GM23338 (cell line): Measurements from ENCODE around the gene KRT71.
"Not testable (repeated sequence)": the region's sequence is repeated elsewhere in the genome, so short reads cannot be mapped to it uniquely, and the experiment has no call there.

ENCODE experiments used
- CREB1 ChIP-seq: fragments of 250-450 bp; sonication (Bioruptor Pico); IDR thresholded peaks from 2 replicates; pipeline ENCODE4 v1.5.0; 2020; ENCODE audit warnings: low read depth, mild to moderate bottlenecking, moderate library complexity
- EZH2 ChIP-seq: fragments of 200-600 bp; sonication (generic); IDR thresholded peaks from one replicate; pipeline ENCODE4 v1.8.0; 2017; ENCODE audit warnings: antibody characterized with exemption, mild to moderate bottlenecking, low read depth; ENCODE audit not compliant: unreplicated experiment
- EZH2phosphoT487 ChIP-seq: fragments of 200-600 bp; sonication (generic); IDR thresholded peaks from one replicate; pipeline ENCODE4 v1.8.1; 2018; ENCODE audit warnings: antibody characterized with exemption; ENCODE audit not compliant: unreplicated experiment
- POLR2AphosphoS5 ChIP-seq: IDR thresholded peaks from 2 replicates; pipeline ENCODE4 v1.6.1; 2016; ENCODE audit warnings: antibody characterized with exemption, low read depth
- ZNF114 ChIP-seq: fragments of 250-450 bp; sonication (Bioruptor Pico); IDR thresholded peaks from 2 replicates; pipeline ENCODE4 v1.5.0; 2020; ENCODE audit warnings: mild to moderate bottlenecking, moderate library complexity
- TF ChIP-seq, protein P1 (sequence below), 2 experiments: fragments of 200-600 bp in 1 of 2; sonication (generic) in 1 of 2; conservative IDR thresholded peaks; 2 replicates each; pipeline versions ENCODE4 v1.5.1 to v1.6.1; 2016 to 2017; ENCODE audit warnings: antibody characterized with exemption in 2 of 2, low read depth in 2 of 2, mild to moderate bottlenecking in 2 of 2, moderate library complexity in 1 of 2

DNA sequence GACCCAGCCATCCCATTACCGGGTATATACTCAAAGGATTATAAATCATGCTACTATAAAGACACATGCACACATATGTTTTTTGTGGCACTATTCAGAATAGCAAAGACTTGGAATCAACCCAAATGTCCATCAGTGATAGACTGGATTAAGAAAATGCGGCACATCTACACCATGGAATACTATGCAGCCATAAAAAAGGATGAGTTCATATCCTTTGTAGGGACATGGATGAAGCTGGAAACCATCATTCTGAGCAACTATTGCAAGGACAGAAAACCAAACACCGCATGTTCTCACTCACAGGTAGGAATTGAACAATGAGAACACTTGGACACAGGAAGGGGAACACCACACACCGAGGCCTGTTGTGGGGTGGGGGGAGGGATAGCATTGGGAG, 41.3 kb upstream of the KRT71 start:
- TF ChIP-seq, protein P1, sequence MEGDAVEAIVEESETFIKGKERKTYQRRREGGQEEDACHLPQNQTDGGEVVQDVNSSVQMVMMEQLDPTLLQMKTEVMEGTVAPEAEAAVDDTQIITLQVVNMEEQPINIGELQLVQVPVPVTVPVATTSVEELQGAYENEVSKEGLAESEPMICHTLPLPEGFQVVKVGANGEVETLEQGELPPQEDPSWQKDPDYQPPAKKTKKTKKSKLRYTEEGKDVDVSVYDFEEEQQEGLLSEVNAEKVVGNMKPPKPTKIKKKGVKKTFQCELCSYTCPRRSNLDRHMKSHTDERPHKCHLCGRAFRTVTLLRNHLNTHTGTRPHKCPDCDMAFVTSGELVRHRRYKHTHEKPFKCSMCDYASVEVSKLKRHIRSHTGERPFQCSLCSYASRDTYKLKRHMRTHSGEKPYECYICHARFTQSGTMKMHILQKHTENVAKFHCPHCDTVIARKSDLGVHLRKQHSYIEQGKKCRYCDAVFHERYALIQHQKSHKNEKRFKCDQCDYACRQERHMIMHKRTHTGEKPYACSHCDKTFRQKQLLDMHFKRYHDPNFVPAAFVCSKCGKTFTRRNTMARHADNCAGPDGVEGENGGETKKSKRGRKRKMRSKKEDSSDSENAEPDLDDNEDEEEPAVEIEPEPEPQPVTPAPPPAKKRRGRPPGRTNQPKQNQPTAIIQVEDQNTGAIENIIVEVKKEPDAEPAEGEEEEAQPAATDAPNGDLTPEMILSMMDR (conservative IDR thresholded peaks at IDR 0.05; ENCODE audit: low read depth in 2 of 2): not testable (repeated sequence)
- TF ChIP-seq POLR2AphosphoS5; EZH2; EZH2phosphoT487; CREB1 (CRISPR knock-in tag); ZNF114 (CRISPR knock-in tag): not testable (repeated sequence)
